ENCODE measurements around the gene CDYL2. TPM values are rescaled to one million over a fixed set of nuclear protein-coding genes. Genes with fewer than 3 reads are reported as not detected.

The CDYL2 gene
- total and polyA plus RNA-seq, 2 donors (not counting 3 experiments of a cell fraction or from before 2014, with no cell fraction given): 7.1 to 71.3 TPM

GRCh38 chr16:80683646-80684045 lies 120.8 kb downstream of the CDYL2 start:
- FAIRE-seq: no peak

More at GRCh38 chr16:80683646-80684045, 120.8 kb downstream of the CDYL2 start:
- no peak overlapping the region for H3K4me2 ChIP-seq (ENCODE audit: insufficient read depth, low read length)
- no peak for DNase-seq (ENCODE audit: low read depth, low spot score)
- peaks cover 0 to 2% of the 10 kb centered on the region in 2 experiments for H3K36me3 ChIP-seq (ENCODE audit: control insufficient read depth in 2 of 2, extremely low read depth in 1 of 2, insufficient read depth in 2 of 2, low read length in 2 of 2)
- intact Hi-C loops (cut with micrococcal nuclease): no loop called here
- no peaks in the 10 kb centered on the region for H3K4me1 ChIP-seq (ENCODE audit: control insufficient read depth, extremely low read depth, insufficient read depth, low read length)
- H3K27ac ChIP-seq (ENCODE audit: insufficient read depth, low read depth, low read length): no peak overlapping the region
- ChIA-PET POLR2A (no interaction called here), CTCF (no interaction called here)
- dilution Hi-C loops (cut with MboI; ENCODE audit: extremely low pct_ligation_motif_present, low sequenced_read_pairs): no loop called here
- H2AFZ ChIP-seq (ENCODE audit: low read depth, low read length): no peak overlapping the region
- no peaks in the 10 kb centered on the region for H3K27me3 ChIP-seq (ENCODE audit: control insufficient read depth in 2 of 2, insufficient read depth in 2 of 2, low read length in 2 of 2)
- H4K20me1 ChIP-seq (replicated peaks; ENCODE audit: control insufficient read depth, extremely low read depth, insufficient read depth, low read length): peaks cover 3% of the 10 kb centered on the region
- no peak overlapping the region for H3K9ac ChIP-seq (replicated peaks; ENCODE audit: extremely low read depth, insufficient read depth, low read length)
- no peaks in the 10 kb centered on the region for H3K9me3 ChIP-seq (replicated peaks; ENCODE audit: control insufficient read depth, insufficient read depth, low read length)
- no TSS peak for BruUV-seq (replicated peaks)
- no peaks in the 10 kb centered on the region for H3K9me1 ChIP-seq (replicated peaks; ENCODE audit: control insufficient read depth, extremely low read depth, insufficient read depth, low read length)
- TF ChIP-seq MYC (IDR thresholded peaks at IDR 0.05; ENCODE audit: low read depth, low read length) (no peak), GATA2 (IDR thresholded peaks at IDR 0.05; ENCODE audit: insufficient read depth, insufficient read length, low read depth, low read length) (no peak), CTCF (IDR thresholded peaks at IDR 0.05; ENCODE audit: extremely low read depth in 1 of 2, insufficient read depth in 1 of 2, low read depth in 1 of 2, low read length in 2 of 2) (no peak), POLR2AphosphoS5 (IDR thresholded peaks at IDR 0.05; ENCODE audit: insufficient read depth, low read depth, low read length) (no peak), MAX (IDR thresholded peaks at IDR 0.05; ENCODE audit: insufficient read depth, insufficient read length) (no peak), POLR2A (IDR thresholded peaks at IDR 0.05; ENCODE audit: low read depth, low read length) (no peak), JUN (IDR thresholded peaks at IDR 0.05; ENCODE audit: borderline replicate concordance, insufficient read depth, insufficient read length, low read depth) (no peak), FOS (IDR thresholded peaks at IDR 0.05; ENCODE audit: borderline replicate concordance, insufficient read depth, low read length) (no peak), EZH2 (IDR thresholded peaks at IDR 0.05; ENCODE audit: borderline replicate concordance, low read depth, low read length, severe bottlenecking) (no peak)
- H3K4me3 ChIP-seq (replicated peaks in 1 of 3; ENCODE audit: insufficient read depth in 1 of 3, low read depth in 1 of 3, low read length in 3 of 3): no peak overlapping the region
- peaks cover 91% of the 10 kb centered on the region for H3K79me2 ChIP-seq (ENCODE audit: control insufficient read depth, insufficient read depth, low read length)
